LNCAP (cell line): ENCODE measurements around the gene AMHR2.

ENCODE experiments used
- CTCF ChIP-seq: fragments of 450-650 bp; IDR thresholded peaks from 2 replicates; pipeline ENCODE4 v1.5.1; 2017; ENCODE audit warnings: mild to moderate bottlenecking

The AMHR2 gene

DNA sequence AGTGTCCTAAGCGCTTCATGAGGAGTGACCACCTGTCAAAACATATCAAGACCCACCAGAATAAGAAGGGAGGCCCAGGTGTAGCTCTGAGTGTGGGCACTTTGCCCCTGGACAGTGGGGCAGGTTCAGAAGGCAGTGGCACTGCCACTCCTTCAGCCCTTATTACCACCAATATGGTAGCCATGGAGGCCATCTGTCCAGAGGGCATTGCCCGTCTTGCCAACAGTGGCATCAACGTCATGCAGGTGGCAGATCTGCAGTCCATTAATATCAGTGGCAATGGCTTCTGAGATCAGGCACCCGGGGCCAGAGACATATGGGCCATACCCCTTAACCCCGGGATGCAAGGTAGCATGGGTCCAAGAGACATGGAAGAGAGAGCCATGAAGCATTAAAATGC is 12.7 kb upstream of the AMHR2 start:
- no peak for TF ChIP-seq CTCF

DNA sequence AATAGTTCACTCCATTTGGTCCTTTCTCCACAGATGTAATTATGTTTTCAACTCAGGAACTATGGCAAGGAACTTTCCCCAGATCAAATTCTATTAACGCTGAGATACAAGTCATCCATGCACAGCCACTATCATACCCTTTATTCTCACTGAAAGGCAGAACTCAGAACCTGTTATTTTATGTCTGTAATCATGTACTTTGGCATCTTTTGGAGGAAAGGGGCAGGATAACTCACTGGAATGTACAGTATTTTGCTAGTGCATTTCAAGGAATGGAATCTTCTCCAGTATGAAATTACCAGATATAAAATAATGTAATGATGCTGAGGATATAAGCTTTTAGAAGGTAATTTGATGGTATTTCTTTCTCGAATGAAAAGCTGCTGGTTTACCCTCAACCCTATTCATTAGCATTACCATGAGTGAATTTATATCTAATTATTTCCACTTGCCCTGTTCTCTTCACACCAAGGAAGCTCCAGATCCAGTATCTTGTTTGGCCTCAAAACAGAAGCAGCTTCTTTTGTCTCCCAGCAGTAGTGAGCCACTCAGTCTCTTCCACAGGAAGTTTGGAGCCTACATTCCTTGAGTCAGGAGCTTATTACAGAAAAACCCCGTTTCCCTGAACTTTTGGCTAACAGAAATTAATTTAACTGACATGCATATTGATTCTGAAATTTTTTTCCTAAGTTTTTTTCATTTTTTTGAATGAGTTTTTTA is 10.0 kb upstream of the AMHR2 start:
- TF ChIP-seq CTCF = no peak

GRCh38 chr12:53414756-53415417 is 8.8 kb upstream of the AMHR2 start:
- no peak for TF ChIP-seq CTCF

DNA sequence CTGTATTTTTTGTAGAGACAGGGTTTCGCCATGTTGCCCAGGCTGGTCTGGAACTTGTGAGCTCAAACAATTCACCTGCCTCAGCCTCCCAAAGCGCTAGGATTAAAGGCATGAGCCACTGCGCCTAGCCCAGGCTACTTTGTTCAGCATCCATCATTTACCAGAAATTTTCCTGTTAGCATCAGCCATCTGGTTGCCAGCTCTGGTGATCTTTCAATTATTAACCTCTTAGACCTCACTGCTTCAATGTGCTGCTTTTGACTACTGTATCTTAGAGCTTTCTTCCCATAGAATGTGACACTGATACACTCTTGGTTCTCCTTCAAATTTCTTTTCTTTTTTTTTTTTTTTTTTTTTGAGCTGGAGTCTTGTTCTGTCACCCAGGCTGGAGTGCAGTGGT is 5.4 kb upstream of the AMHR2 start:
- TF ChIP-seq CTCF = no peak

- TF ChIP-seq CTCF = no peak
Measured at GRCh38 chr12:53419756-53420155, 3.9 kb upstream of the AMHR2 start.

GRCh38 chr12:53424626-53425514 is 1.2 kb downstream of the AMHR2 start:
- TF ChIP-seq CTCF = no peak

DNA sequence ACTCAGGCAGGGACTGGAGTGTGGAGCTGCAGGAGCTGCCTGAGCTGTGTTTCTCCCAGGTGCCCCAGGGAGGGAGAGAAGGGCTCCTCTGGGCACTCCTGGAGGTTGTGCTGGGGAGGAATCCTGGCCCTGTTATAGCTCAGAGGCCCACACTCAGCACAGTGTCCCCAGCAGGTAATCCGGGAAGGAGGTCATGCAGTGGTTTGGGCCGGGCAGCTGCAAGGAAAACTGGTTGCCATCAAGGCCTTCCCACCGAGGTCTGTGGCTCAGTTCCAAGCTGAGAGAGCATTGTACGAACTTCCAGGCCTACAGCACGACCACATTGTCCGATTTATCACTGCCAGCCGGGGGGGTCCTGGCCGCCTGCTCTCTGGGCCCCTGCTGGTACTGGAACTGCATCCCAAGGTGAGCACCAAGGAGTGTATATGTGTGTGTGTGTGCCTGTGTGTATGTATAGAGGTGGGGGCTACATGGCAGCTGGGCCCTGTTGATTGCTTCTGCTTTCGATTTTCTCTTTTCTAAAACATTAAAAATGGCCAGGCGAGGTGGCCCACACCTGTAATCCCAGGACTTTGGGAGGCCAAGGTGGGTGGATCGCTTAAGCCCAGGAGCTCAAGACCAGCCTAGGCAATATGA is 2.0 kb downstream of the AMHR2 start:
- TF ChIP-seq CTCF = no peak
